ENCODE measurements around the gene SEC14L5. TPM values are rescaled to one million over a fixed set of nuclear protein-coding genes. Genes with fewer than 3 reads are reported as not detected.

SEC14L5 gene
- total RNA-seq, 1 experiment from 2014 or later, result 0.27 TPM

DNA sequence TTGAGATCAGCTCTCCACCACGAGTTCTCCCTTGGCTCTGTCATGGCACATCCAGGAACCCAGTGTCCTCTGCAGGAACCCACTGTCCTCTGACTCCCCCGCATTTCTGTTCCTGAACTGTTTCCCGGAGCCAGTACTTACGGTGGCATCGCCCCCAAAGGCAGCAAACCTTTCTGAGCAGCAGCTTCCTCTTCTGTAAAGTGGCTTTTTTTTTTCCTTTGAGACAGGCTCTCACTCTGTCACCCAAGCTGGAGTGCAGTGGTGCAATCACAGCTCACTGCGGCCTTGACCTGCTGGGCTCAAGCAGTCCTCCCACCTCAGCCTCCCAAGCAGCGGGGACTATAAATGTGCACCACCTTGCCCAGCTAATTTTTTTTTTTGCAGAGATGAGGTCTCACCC is 43.4 kb downstream of the SEC14L5 start (continued):
- TF ChIP-seq, protein P1, sequence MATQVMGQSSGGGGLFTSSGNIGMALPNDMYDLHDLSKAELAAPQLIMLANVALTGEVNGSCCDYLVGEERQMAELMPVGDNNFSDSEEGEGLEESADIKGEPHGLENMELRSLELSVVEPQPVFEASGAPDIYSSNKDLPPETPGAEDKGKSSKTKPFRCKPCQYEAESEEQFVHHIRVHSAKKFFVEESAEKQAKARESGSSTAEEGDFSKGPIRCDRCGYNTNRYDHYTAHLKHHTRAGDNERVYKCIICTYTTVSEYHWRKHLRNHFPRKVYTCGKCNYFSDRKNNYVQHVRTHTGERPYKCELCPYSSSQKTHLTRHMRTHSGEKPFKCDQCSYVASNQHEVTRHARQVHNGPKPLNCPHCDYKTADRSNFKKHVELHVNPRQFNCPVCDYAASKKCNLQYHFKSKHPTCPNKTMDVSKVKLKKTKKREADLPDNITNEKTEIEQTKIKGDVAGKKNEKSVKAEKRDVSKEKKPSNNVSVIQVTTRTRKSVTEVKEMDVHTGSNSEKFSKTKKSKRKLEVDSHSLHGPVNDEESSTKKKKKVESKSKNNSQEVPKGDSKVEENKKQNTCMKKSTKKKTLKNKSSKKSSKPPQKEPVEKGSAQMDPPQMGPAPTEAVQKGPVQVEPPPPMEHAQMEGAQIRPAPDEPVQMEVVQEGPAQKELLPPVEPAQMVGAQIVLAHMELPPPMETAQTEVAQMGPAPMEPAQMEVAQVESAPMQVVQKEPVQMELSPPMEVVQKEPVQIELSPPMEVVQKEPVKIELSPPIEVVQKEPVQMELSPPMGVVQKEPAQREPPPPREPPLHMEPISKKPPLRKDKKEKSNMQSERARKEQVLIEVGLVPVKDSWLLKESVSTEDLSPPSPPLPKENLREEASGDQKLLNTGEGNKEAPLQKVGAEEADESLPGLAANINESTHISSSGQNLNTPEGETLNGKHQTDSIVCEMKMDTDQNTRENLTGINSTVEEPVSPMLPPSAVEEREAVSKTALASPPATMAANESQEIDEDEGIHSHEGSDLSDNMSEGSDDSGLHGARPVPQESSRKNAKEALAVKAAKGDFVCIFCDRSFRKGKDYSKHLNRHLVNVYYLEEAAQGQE (IDR thresholded peaks at IDR 0.05; ENCODE audit: low read depth), result no peak
- no peak for TF ChIP-seq ZFX (IDR thresholded peaks at IDR 0.05)
- no peak for TF ChIP-seq ELF1 (IDR thresholded peaks at IDR 0.05; ENCODE audit: borderline replicate concordance, low read depth)
- no peak for TF ChIP-seq ATF3 (IDR thresholded peaks at IDR 0.05)

GRCh38 chr16:5001986-5002385 is 43.9 kb downstream of the SEC14L5 start:
- no peaks in the 10 kb centered on the region for H3K36me3 ChIP-seq (ENCODE audit: control insufficient read depth in 1 of 2, insufficient read depth in 2 of 2, low read length in 2 of 2)
- POLR2A ChIA-PET, result no interaction called here
- intact Hi-C loops (cut with micrococcal nuclease), result no loop called here

More at GRCh38 chr16:5001986-5002385, 43.9 kb downstream of the SEC14L5 start:
- ChIA-PET CTCF (no interaction called here), RAD21 (ENCODE audit: low non-redundant PET in 1 of 2, low total read pairs in 2 of 2, uncharacterized antibody in 2 of 2, unreplicated experiment in 2 of 2) (no interaction called here)
- H3K9ac ChIP-seq (ENCODE audit: low read length), result no peak overlapping the region
- no peak for TF ChIP-seq ZBTB33 (IDR thresholded peaks at IDR 0.05; ENCODE audit: extremely low read depth, insufficient replicate concordance, low read length)
- no peak for TF ChIP-seq MAX (IDR thresholded peaks at IDR 0.05)
- no peak for TF ChIP-seq ELF1 (IDR thresholded peaks at IDR 0.05; ENCODE audit: borderline replicate concordance, low read depth)
- no peak for TF ChIP-seq RAD21 (IDR thresholded peaks at IDR 0.05; ENCODE audit: low read depth)
- TF ChIP-seq CTCF (IDR thresholded peaks at IDR 0.05 in 2 of 3, conservative IDR thresholded peaks at IDR 0.05 in 1 of 3; ENCODE audit: borderline replicate concordance in 1 of 3, insufficient read depth in 1 of 3, low read depth in 2 of 3, low read length in 2 of 3), result no peak
- no peak for TF ChIP-seq POLR2AphosphoS5 (IDR thresholded peaks at IDR 0.05; ENCODE audit: low read depth, low read length)
- no peak for TF ChIP-seq EZH2 (IDR thresholded peaks at IDR 0.05)
- TF ChIP-seq CBX3 (IDR thresholded peaks at IDR 0.05; ENCODE audit: low read depth), result no peak
- no peak for TF ChIP-seq POLR2A (IDR thresholded peaks at IDR 0.05; ENCODE audit: borderline replicate concordance, extremely low read depth, insufficient read depth, insufficient read length)
- TF ChIP-seq CEBPB (IDR thresholded peaks at IDR 0.05; ENCODE audit: low read depth), result no peak
- TF ChIP-seq SP1 (IDR thresholded peaks at IDR 0.05; ENCODE audit: low read depth), result no peak
- TF ChIP-seq SRF (IDR thresholded peaks at IDR 0.05; ENCODE audit: low read depth), result no peak
- no peak for TF ChIP-seq YY1 (IDR thresholded peaks at IDR 0.05; ENCODE audit: extremely low read depth, insufficient replicate concordance, low read depth, low read length)
- BruUV-seq (replicated peaks), result no TSS peak
- H3K4me3 ChIP-seq (replicated peaks in 1 of 2; ENCODE audit: low read depth in 1 of 2, low read length in 2 of 2), result no peak overlapping the region
- no peak overlapping the region for H2AFZ ChIP-seq (ENCODE audit: low read depth, low read length, poor library complexity, severe bottlenecking)
- H3K4me2 ChIP-seq (ENCODE audit: low read length), result no peak overlapping the region
- ATAC-seq (no peak), DNase-seq (ENCODE audit: low read depth, low spot score) (no peak)
- no peaks in the 10 kb centered on the region for H3K9me2 ChIP-seq (ENCODE audit: insufficient read depth)
- no peaks in the 10 kb centered on the region for H4K20me1 ChIP-seq (ENCODE audit: insufficient read depth)
- H3K79me2 ChIP-seq (ENCODE audit: insufficient read depth, low read length), result no peaks in the 10 kb centered on the region
- peaks cover 5% of the 10 kb centered on the region; the same call in 1 of the 2 replicates for H3K27me3 ChIP-seq (ENCODE audit: insufficient read depth, low read length)
- H3K4me1 ChIP-seq (ENCODE audit: control insufficient read depth in 1 of 2, insufficient read depth in 2 of 2, low read length in 2 of 2), result no peaks in the 10 kb centered on the region
- H3K9me3 ChIP-seq (ENCODE audit: control insufficient read depth in 1 of 2, insufficient read depth in 1 of 2, low read depth in 1 of 2, low read length in 2 of 2), result no peaks in the 10 kb centered on the region
- H3K27ac ChIP-seq (ENCODE audit: low read depth, low read length), result no peak overlapping the region
